Thyroid gland (tissue), 4 donors: Measurements from ENCODE around the gene SLITRK6. TPM values are rescaled to one million over a fixed set of nuclear protein-coding genes. Genes with fewer than 3 reads are reported as not detected.

Experiments
- DNase-seq, 2 donors: peaks; one replicate each; pipeline ENCODE4 v3.0.0-alpha.2; 2019
- H3K27ac ChIP-seq, 3 donors: fragments of 200-600 bp; sonication (generic); 1 replicate in 2 of 3; 2 replicates in 1 of 3; pipeline ENCODE4 v1.5.1; 2016 to 2019; ENCODE audit warnings: mild to moderate bottlenecking in 1 of 3, moderate library complexity in 1 of 3
- H3K27me3 ChIP-seq: fragments of 200-600 bp; sonication (generic); one replicate; pipeline ENCODE4 v1.5.1; 2019
- H3K36me3 ChIP-seq, 2 donors: fragments of 200-600 bp; sonication (generic); one replicate each; pipeline ENCODE4 v1.5.1; 2016 to 2019
- H3K4me1 ChIP-seq, 2 donors: fragments of 200-600 bp; sonication (generic); one replicate each; pipeline ENCODE4 v1.5.1; 2017 to 2019
- H3K4me3 ChIP-seq, 3 donors: fragments of 200-600 bp; sonication (generic); replicated peaks in 1 of 3; 1 replicate in 2 of 3; 2 replicates in 1 of 3; pipeline ENCODE4 v1.5.1; 2016; ENCODE audit warnings: mild to moderate bottlenecking in 1 of 3
- H3K9me3 ChIP-seq: fragments of 200-600 bp; sonication (generic); one replicate; pipeline ENCODE4 v1.5.1; 2017
- CTCF ChIP-seq, 6 experiments: fragments of 200-600 bp in 3 of 6; fragments of 450-650 bp in 3 of 6; sonication (generic) in 3 of 6; IDR thresholded peaks; one replicate each; pipeline ENCODE4 v1.5.1; 2016 to 2019; ENCODE audit warnings: antibody characterized with exemption in 6 of 6, mild to moderate bottlenecking in 2 of 6, inconsistent platforms in 1 of 6, moderate library complexity in 1 of 6
- POLR2A ChIP-seq, 2 donors: fragments of 450-650 bp; IDR thresholded peaks; one replicate each; pipeline ENCODE4 v1.6.1; 2017; ENCODE audit warnings: antibody characterized with exemption in 2 of 2, mild to moderate bottlenecking in 2 of 2, moderate library complexity in 1 of 2
- WGBS, 2 donors: methylation state at CpG; one replicate each; pipeline ENCODE4 v1.1.5; 2017; 5-methylcytosine and 5-hydroxymethylcytosine counted together
- intact Hi-C: fragments of 100-400 bp; cut with DNase I; formaldehyde crosslinking; loops from one replicate; pipeline ENCODE4 v1.15.1; 2023
- total RNA-seq, 4 donors: library from RNA; depleted of rRNA; stranded (reverse); fragments of >200 nt; gene quantifications; one replicate each; pipeline ENCODE4 v1.2.3, GENCODE V29; 2016

SLITRK6 gene
- total RNA-seq, 4 donors from 2014 or later = 0.11 to 0.54 (median 0.54) TPM; not detected in 1

- Histone ChIP-seq H3K36me3 (no peaks in the 10 kb centered on the region), H3K4me3 (no peak overlapping the region), H3K27ac (no peak overlapping the region), H3K27me3 (no peaks in the 10 kb centered on the region), H3K9me3 (no peaks in the 10 kb centered on the region), H3K4me1 (no peaks in the 10 kb centered on the region)
- WGBS, 2 donors = 18 to 19% methylated on average over 3 of the region's 3 CpGs
- intact Hi-C loops = loop anchor here (5.0 kb wide), 2 partner anchors 889 to 909 kb away; no protein-coding TSS in a partner anchor
- DNase-seq = no peak
- peak in 5 of 6 experiments; percentile 40 to 70 (median 57) for TF ChIP-seq CTCF (IDR thresholded peaks at IDR 0.05)
- TF ChIP-seq POLR2A (IDR thresholded peaks at IDR 0.05) = no peak
Observed at GRCh38 chr13:85806553-85807175, 7.4 kb upstream of the SLITRK6 start.

GRCh38 chr13:85798556-85798955, 663 bp downstream of the SLITRK6 start:
- H3K4me3 ChIP-seq = no peak overlapping the region

GRCh38 chr13:85797311-85797710, 1.9 kb downstream of the SLITRK6 start:
- TF ChIP-seq CTCF (IDR thresholded peaks at IDR 0.05) = no peak
- no peak for TF ChIP-seq POLR2A (IDR thresholded peaks at IDR 0.05)
- no peaks in the 10 kb centered on the region for H3K9me3 ChIP-seq
- no peak for DNase-seq
- intact Hi-C loops = no loop called here
- H3K4me1 ChIP-seq = no peaks in the 10 kb centered on the region
- H3K27ac ChIP-seq = no peak overlapping the region
- 83 to 85% methylated on average over 4 of the region's 4 CpGs for WGBS, 2 donors
- H3K36me3 ChIP-seq = no peaks in the 10 kb centered on the region
- H3K4me3 ChIP-seq = no peak overlapping the region
- no peaks in the 10 kb centered on the region for H3K27me3 ChIP-seq

More at GRCh38 chr13:85798556-85798955, 663 bp downstream of the SLITRK6 start:
- Histone ChIP-seq H3K27me3 (no peaks in the 10 kb centered on the region), H3K9me3 (no peaks in the 10 kb centered on the region), H3K36me3 (no peaks in the 10 kb centered on the region), H3K27ac (no peak overlapping the region), H3K4me1 (no peaks in the 10 kb centered on the region)
- WGBS, 2 donors = 56 to 63% methylated on average over 3 of the region's 3 CpGs
- no peak for DNase-seq
- intact Hi-C loops = no loop called here
- TF ChIP-seq POLR2A (IDR thresholded peaks at IDR 0.05) = no peak
- TF ChIP-seq CTCF (IDR thresholded peaks at IDR 0.05) = no peak

- intact Hi-C loops = no loop called here
Observed at GRCh38 chr13:85785205-85785604, 14.0 kb downstream of the SLITRK6 start.

More at GRCh38 chr13:85785205-85785604, 14.0 kb downstream of the SLITRK6 start:
- TF ChIP-seq CTCF (IDR thresholded peaks at IDR 0.05) = no peak
- no peak for TF ChIP-seq POLR2A (IDR thresholded peaks at IDR 0.05)
- Histone ChIP-seq H3K9me3 (no peaks in the 10 kb centered on the region), H3K27me3 (no peaks in the 10 kb centered on the region), H3K4me3 (no peak overlapping the region), H3K4me1 (no peaks in the 10 kb centered on the region), H3K36me3 (no peaks in the 10 kb centered on the region), H3K27ac (no peak overlapping the region)
- no peak for DNase-seq
- WGBS, 2 donors = 79 to 82% methylated on average over 3 of the region's 3 CpGs
